ENCODE data around the gene C1orf167.

The C1orf167 gene

GRCh38 chr1:11761988-11762406, at the start of gene C1orf167:
Gene C1orf167 (plus strand): TSS chr1:11762193. CDS start chr1:11764401, 2,208 bp downstream.
- DNase-seq = no peak

GRCh38 chr1:11712285-11712684, 49.7 kb upstream of the C1orf167 start:
- DNase-seq = no peak

GRCh38 chr1:11713095-11713494, 48.9 kb upstream of the C1orf167 start:
- DNase-seq = no peak

GRCh38 chr1:11714831-11715575, 47.0 kb upstream of the C1orf167 start:
- no peak for DNase-seq

GRCh38 chr1:11719313-11720032, 42.5 kb upstream of the C1orf167 start:
- DNase-seq = peak; percentile 70

GRCh38 chr1:11720033-11720376, 42.0 kb upstream of the C1orf167 start:
- DNase-seq = no peak

GRCh38 chr1:11720525-11720924, 41.5 kb upstream of the C1orf167 start:
- no peak for DNase-seq

- no peak for DNase-seq
Observed at GRCh38 chr1:11721311-11721710, 40.7 kb upstream of the C1orf167 start.

GRCh38 chr1:11722538-11722937, 39.5 kb upstream of the C1orf167 start:
- DNase-seq = no peak

- DNase-seq = no peak
Observed at GRCh38 chr1:11725616-11726015, 36.4 kb upstream of the C1orf167 start.

- no peak for DNase-seq
Observed at GRCh38 chr1:11727119-11727518, 34.9 kb upstream of the C1orf167 start.

- DNase-seq = no peak
Observed at GRCh38 chr1:11728126-11728806, 33.7 kb upstream of the C1orf167 start.

- no peak for DNase-seq
Observed at GRCh38 chr1:11729155-11729497, 32.9 kb upstream of the C1orf167 start.

- DNase-seq = no peak
Observed at GRCh38 chr1:11729498-11730428, 32.2 kb upstream of the C1orf167 start.

GRCh38 chr1:11730429-11730891, 31.5 kb upstream of the C1orf167 start:
- DNase-seq = peak; percentile 9

GRCh38 chr1:11731691-11732283, 30.2 kb upstream of the C1orf167 start:
- DNase-seq = no peak

GRCh38 chr1:11733306-11733705, 28.7 kb upstream of the C1orf167 start:
- no peak for DNase-seq

GRCh38 chr1:11735531-11735853, 26.5 kb upstream of the C1orf167 start:
- DNase-seq = no peak

GRCh38 chr1:11735854-11736745, 25.9 kb upstream of the C1orf167 start, which contains the start of gene AGTRAP:
Gene AGTRAP (plus strand): TSS chr1:11736136. CDS start chr1:11736209, 73 bp downstream.
- peak; percentile 91 for DNase-seq

- no peak for DNase-seq
Observed at GRCh38 chr1:11736746-11737639, 25.0 kb upstream of the C1orf167 start.
